Activated CD8-positive, alpha-beta T cell treated with anti-CD3 and anti-CD28 coated beads, Interleukin-2, amount 10 ng/mL, durations not matched to agents 7 days and 5 days (primary cell): ENCODE results near the gene NUP43. TPM values are rescaled to one million over a fixed set of nuclear protein-coding genes. Genes with fewer than 3 reads are reported as not detected.
A peak's percentile ranks its signal among the peaks of the same experiment; 100 is the strongest.

Experiments used
- ATAC-seq: fragments of 150-1000 bp; cut with Tn5 transposase; one replicate; pipeline ENCODE4 v1.10.0; 2021; ENCODE audit warnings: moderate library complexity
- CTCF ChIA-PET: fragments of 350-600 bp; sonication (Branson Sonifier 250); formaldehyde crosslinking; loops from one replicate; lab custom pipeline; 2021; ENCODE audit warnings: antibody characterized with exemption; lab: Charles Lee
- POLR2A ChIA-PET: fragments of 350-600 bp; sonication (Branson Sonifier 250); formaldehyde crosslinking; loops from one replicate; lab custom pipeline; 2021; ENCODE audit warnings: antibody characterized with exemption; lab: Charles Lee
- DNase-seq: peaks from one replicate; pipeline ENCODE4 v3.0.0-alpha.2; 2020
- H3K27ac Mint-ChIP-seq: one replicate; pipeline ENCODE4 v1.8.0; 2021; ENCODE audit warnings: mild to moderate bottlenecking, mixed read lengths
- H3K27me3 Mint-ChIP-seq: one replicate; pipeline ENCODE4 v1.8.0; 2021; ENCODE audit warnings: low read depth, mixed read lengths
- H3K36me3 Mint-ChIP-seq: one replicate; pipeline ENCODE4 v1.8.0; 2021; ENCODE audit warnings: low read depth, mixed read lengths
- H3K4me1 Mint-ChIP-seq: one replicate; pipeline ENCODE4 v1.8.0; 2021; ENCODE audit warnings: low read depth, mixed read lengths
- H3K4me3 Mint-ChIP-seq: one replicate; pipeline ENCODE4 v1.8.0; 2021; ENCODE audit warnings: mild to moderate bottlenecking, mixed read lengths
- H3K9me3 Mint-ChIP-seq: one replicate; pipeline ENCODE4 v1.8.0; 2022; ENCODE audit warnings: mixed read lengths; ENCODE audit not compliant: insufficient read depth
- total RNA-seq, 2 experiments: library from RNA; stranded (reverse); gene quantifications; one replicate each; pipeline ENCODE4 v1.2.3, GENCODE V29; 2021

Gene NUP43
- total RNA-seq, 2 experiments from 2014 or later, result 67.7 to 69.4 TPM

DNA sequence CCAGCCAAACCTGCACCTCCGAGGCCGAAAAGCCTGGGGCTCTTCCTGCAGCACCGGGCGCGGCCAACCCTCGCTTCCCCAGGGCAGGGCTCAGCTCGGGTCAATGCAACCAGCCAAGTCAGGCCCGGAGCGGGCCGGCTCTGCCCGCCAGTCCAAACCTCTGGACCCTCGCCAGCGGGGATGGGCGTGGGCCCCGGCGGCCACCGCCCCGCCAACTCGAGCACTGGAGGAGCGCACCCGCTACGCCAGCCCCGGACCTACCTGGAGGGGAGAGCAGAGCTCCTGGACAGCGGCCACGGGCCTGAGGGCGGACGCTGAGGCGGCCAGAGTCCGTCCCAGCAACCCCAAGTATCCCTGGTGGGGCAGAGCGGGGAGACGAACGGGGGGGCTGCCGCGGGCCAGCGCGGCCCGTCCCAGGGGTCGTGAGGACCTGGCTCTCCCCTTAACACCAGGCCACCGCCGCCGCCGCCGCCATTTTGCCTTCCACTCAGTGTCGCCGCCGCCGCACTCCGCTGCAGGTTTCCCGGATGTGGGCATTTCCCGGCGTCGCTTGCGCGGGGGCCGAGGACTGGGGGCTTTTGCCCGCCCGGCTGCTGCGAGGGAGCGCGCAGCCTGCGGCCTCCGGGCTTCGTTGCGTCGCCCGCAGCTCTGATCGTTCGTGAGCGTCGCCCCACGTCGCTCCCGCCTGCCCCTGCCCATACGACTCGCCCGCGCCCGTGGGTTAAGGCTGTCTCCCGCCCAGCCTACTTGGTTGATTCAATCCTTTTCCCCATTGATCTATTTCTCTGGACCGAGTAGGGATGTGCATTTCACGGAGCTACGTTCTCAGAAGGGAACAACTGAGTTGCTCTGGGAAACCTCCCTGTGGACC lies 28.5 kb downstream of the NUP43 start, which contains the start of gene LATS1:
Gene LATS1 (minus strand): TSS at position 514 of the 871 bp plus-strand sequence. CDS start 15,975 bp downstream, outside the sequence.
- peaks cover 33% of the 10 kb centered on the region for H3K36me3 Mint-ChIP-seq
- H3K4me3 Mint-ChIP-seq, result peak within 1 kb of the TSS; percentile 90
- peak within 1 kb of the TSS; percentile 93 for H3K27ac Mint-ChIP-seq
- ChIA-PET CTCF (interaction anchor here (0.7 to 1.8 kb wide), 7 partner anchors 21 to 172 kb away, joined by 3 to 8 read pairs (median 3); partner anchors contain the start of genes NUP43, PCMT1 and PPIL4), POLR2A (interaction anchor here (0.6 to 2.5 kb wide), 15 partner anchors 11 to 1997 kb away, joined by 3 to 24 read pairs (median 4); partner anchors contain the start of genes GINM1, NUP43, PCMT1 and PPIL4)
- ATAC-seq (peak; percentile 90), DNase-seq (peak; percentile 95)
- no peaks in the 10 kb centered on the region for H3K9me3 Mint-ChIP-seq
- peaks cover 37% of the 10 kb centered on the region for H3K4me1 Mint-ChIP-seq
- H3K27me3 Mint-ChIP-seq, result no peaks in the 10 kb centered on the region

DNA sequence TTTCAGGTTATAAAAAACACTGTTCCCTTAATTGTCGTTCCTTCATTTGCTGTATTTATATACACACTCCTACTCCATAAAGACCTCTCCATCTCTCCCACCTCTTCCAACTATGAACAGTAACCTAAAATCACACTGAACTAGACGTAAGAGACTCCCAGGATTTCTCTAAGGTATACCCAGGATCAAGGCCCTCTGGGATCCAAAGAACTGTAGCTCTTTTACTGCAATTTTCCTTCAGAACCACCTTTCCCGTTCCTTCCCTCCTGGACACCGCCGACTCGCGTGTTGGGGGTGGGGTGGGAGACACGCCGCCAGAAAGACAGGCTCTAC lies 29.1 kb downstream of the NUP43 start:
- Mint-ChIP-seq H3K27ac (peak overlapping the region; percentile 93), H3K9me3 (no peaks in the 10 kb centered on the region), H3K4me3 (peak overlapping the region; percentile 90), H3K36me3 (peaks cover 33% of the 10 kb centered on the region), H3K27me3 (no peaks in the 10 kb centered on the region), H3K4me1 (peaks cover 37% of the 10 kb centered on the region)
- ChIA-PET CTCF (interaction anchor here (0.9 to 1.8 kb wide), 4 partner anchors 20 to 74 kb away, joined by 3 to 8 read pairs (median 4); partner anchors contain the start of gene NUP43), POLR2A (interaction anchor here (0.6 to 2.5 kb wide), 10 partner anchors 11 to 400 kb away, joined by 3 to 24 read pairs (median 5); partner anchors contain the start of genes NUP43, PCMT1 and PPIL4)
- ATAC-seq (no peak), DNase-seq (no peak)

DNA sequence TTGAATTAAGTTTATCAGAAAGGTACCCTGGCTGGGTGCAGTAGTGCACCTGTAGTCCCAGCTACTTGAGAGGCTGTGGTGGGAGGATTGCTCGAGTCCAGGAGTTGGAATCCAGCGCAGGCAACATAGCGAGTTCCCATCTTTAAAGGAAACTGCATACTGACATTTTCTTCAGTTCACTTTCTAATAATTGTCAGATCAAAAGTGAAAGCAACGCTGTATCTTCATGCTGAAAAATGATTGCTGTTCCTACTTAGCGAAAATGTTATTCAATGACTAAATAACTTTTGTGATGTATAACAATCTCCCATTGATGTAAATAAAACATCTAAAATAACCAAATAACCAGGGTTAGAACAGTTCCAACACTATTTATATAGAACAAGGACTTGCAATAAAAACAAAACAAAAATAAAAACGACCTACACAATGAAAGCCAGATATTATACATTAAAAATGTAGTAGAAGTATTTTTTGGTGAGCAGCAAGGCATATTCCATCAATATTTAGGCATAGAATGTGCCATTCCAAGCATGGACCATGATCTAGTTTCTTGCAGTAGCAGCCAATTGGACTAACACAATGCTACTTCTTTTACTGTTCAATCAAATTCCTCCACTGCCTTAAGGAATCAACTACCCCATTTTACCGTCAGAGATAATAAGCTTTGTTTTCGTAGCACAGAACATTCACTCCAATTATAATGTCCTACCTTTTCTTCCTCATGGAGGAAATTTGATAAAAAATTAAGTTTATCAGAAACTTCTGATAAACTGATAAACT lies 30.0 kb downstream of the NUP43 start:
- peaks cover 35% of the 10 kb centered on the region for H3K36me3 Mint-ChIP-seq
- H3K4me3 Mint-ChIP-seq, result peak overlapping the region; percentile 90
- CTCF ChIA-PET, result interaction anchor here (0.9 to 1.3 kb wide), 2 partner anchors 30 to 68 kb away, joined by 3 read pairs; no protein-coding TSS in a partner anchor
- no peak for DNase-seq
- H3K9me3 Mint-ChIP-seq, result no peaks in the 10 kb centered on the region
- peaks cover 37% of the 10 kb centered on the region for H3K4me1 Mint-ChIP-seq
- peak overlapping the region; percentile 84 for H3K27ac Mint-ChIP-seq
- ATAC-seq, result no peak
- H3K27me3 Mint-ChIP-seq, result no peaks in the 10 kb centered on the region
- POLR2A ChIA-PET, result interaction anchor here (0.5 to 2.5 kb wide), 7 partner anchors 10 to 399 kb away, joined by 3 to 24 read pairs (median 5); partner anchors contain the start of genes NUP43 and PCMT1

DNA sequence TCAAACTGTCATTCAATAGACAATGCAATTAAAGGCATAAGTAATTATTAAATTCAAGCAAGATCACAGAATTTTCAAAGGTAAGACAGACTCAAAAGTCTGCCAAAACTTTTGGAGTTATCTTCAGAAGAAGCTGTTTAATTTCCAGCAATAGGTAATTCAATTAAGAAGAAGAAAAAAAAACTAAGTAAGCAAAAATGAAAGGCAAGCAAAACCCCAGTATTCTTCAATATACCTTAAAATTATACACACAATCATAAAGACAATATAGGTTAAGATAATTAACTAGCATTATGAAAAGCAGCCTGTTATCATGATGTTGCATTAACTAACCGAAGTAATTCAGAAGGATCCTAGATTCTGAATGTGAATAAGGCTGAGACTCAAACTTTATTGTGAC lies 31.9 kb downstream of the NUP43 start:
- no peak overlapping the region for H3K27ac Mint-ChIP-seq
- ATAC-seq, result no peak
- CTCF ChIA-PET, result no interaction called here
- no peaks in the 10 kb centered on the region for H3K27me3 Mint-ChIP-seq
- no peak overlapping the region for H3K4me3 Mint-ChIP-seq
- peaks cover 45% of the 10 kb centered on the region for H3K4me1 Mint-ChIP-seq
- H3K9me3 Mint-ChIP-seq, result no peaks in the 10 kb centered on the region
- no peak for DNase-seq
- H3K36me3 Mint-ChIP-seq, result peaks cover 36% of the 10 kb centered on the region
- POLR2A ChIA-PET, result no interaction called here

DNA sequence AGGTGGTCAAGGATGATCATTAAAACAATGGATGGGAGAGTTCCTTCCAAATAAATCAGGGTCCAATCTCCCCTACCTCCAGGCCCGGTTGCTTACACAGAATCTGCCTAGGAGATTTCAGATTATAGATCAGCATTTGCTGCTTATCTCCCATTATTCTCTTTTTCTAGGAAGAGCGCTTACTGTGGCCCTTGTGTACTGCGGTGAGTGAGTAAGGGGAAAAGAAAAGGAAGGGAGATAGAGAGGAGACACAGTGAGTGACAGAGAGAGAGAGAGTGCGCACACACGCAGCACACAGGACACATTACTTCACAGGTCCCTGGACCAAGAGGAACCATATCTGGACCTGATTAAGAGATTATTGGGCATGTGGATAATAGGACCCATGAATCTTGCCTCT lies 34.6 kb downstream of the NUP43 start:
- H3K27ac Mint-ChIP-seq, result no peak overlapping the region
- no peak overlapping the region for H3K4me3 Mint-ChIP-seq
- POLR2A ChIA-PET, result no interaction called here
- peaks cover 45% of the 10 kb centered on the region for H3K4me1 Mint-ChIP-seq
- H3K9me3 Mint-ChIP-seq, result no peaks in the 10 kb centered on the region
- no peaks in the 10 kb centered on the region for H3K27me3 Mint-ChIP-seq
- peaks cover 29% of the 10 kb centered on the region for H3K36me3 Mint-ChIP-seq
- CTCF ChIA-PET, result no interaction called here
- DNase-seq (no peak), ATAC-seq (no peak)

GRCh38 chr6:149701714-149702113 lies 44.6 kb downstream of the NUP43 start:
- H3K4me3 Mint-ChIP-seq, result no peak overlapping the region
- no peaks in the 10 kb centered on the region for H3K9me3 Mint-ChIP-seq
- ChIA-PET POLR2A (no interaction called here), CTCF (no interaction called here)
- H3K27me3 Mint-ChIP-seq, result no peaks in the 10 kb centered on the region
- no peak for ATAC-seq
- H3K27ac Mint-ChIP-seq, result no peak overlapping the region
- H3K36me3 Mint-ChIP-seq, result peaks cover 15% of the 10 kb centered on the region
- DNase-seq, result no peak
- H3K4me1 Mint-ChIP-seq, result peaks cover 23% of the 10 kb centered on the region

DNA sequence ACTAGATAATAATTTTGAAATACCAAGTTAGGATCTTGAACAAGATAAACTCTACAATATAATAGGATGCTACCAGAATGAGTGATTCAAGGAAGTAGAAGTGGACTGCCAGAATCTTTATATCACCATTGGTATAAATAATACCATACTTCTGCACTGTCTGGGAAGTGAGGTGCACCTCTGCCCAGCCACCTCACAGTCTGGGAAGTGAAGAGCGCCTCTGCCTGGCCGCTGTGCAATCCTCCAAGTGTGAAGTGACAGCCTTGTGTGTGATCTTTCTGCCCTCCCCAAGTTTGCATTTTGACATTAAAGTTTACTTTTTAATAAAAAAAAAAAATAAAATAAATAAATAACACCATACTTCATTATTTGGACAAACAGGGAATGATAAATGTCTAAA lies 47.2 kb downstream of the NUP43 start:
- CTCF ChIA-PET, result interaction anchor here (0.6 to 1.9 kb wide), 2 partner anchors 12 to 39 kb away, joined by 4 to 6 read pairs; no protein-coding TSS in a partner anchor
- H3K4me3 Mint-ChIP-seq, result no peak overlapping the region
- peaks cover 25% of the 10 kb centered on the region for H3K36me3 Mint-ChIP-seq
- H3K9me3 Mint-ChIP-seq, result no peaks in the 10 kb centered on the region
- DNase-seq (no peak), ATAC-seq (no peak)
- POLR2A ChIA-PET, result no interaction called here
- H3K27me3 Mint-ChIP-seq, result no peaks in the 10 kb centered on the region
- H3K27ac Mint-ChIP-seq, result no peak overlapping the region
- H3K4me1 Mint-ChIP-seq, result peaks cover 19% of the 10 kb centered on the region

- Mint-ChIP-seq H3K9me3 (no peaks in the 10 kb centered on the region), H3K27me3 (no peaks in the 10 kb centered on the region), H3K27ac (no peak overlapping the region), H3K4me3 (no peak overlapping the region), H3K4me1 (peaks cover 19% of the 10 kb centered on the region), H3K36me3 (peaks cover 29% of the 10 kb centered on the region)
- no peak for ATAC-seq
- CTCF ChIA-PET, result interaction anchor here (1.9 kb wide), 2 partner anchors 11 to 19 kb away, joined by 6 to 8 read pairs; partner anchors contain the start of gene LATS1
- no peak for DNase-seq
- POLR2A ChIA-PET, result no interaction called here
Measured at GRCh38 chr6:149698175-149698574, 48.2 kb downstream of the NUP43 start.

- Mint-ChIP-seq H3K27me3 (no peaks in the 10 kb centered on the region), H3K4me1 (peaks cover 19% of the 10 kb centered on the region), H3K9me3 (no peaks in the 10 kb centered on the region), H3K36me3 (peaks cover 32% of the 10 kb centered on the region), H3K27ac (peak overlapping the region; percentile 57), H3K4me3 (no peak overlapping the region)
- DNase-seq (no peak), ATAC-seq (no peak)
- ChIA-PET POLR2A (interaction anchor here (0.9 kb wide), 1 partner anchor 21 kb away, joined by 3 read pairs; the partner anchor contains the start of gene LATS1), CTCF (interaction anchor here (1.9 kb wide), 1 partner anchor 21 kb away, joined by 8 read pairs; the partner anchor contains the start of gene LATS1)
Measured at GRCh38 chr6:149696901-149697300, 49.4 kb downstream of the NUP43 start.

DNA sequence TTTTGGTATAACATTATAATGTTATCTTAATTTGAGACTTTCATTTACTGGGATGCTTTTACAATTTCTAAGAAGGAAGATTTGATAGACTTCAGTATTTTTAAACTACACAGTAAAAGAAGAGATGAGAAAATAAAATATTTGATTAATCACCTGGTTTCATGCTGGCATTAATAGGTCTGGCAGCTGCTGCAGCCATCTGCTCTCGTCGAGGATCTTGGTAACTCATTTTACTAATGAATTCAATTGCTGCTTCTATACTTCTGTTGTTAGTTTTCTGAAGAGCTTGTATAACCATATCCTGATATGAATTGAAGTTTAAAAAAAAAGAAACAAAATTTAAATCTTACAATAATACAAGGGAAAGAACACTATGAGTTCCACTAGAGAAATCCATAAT lies 51.4 kb downstream of the NUP43 start:
- ChIA-PET CTCF (no interaction called here), POLR2A (no interaction called here)
- H3K9me3 Mint-ChIP-seq, result no peaks in the 10 kb centered on the region
- H3K27me3 Mint-ChIP-seq, result no peaks in the 10 kb centered on the region
- H3K4me1 Mint-ChIP-seq, result peaks cover 23% of the 10 kb centered on the region
- no peak for ATAC-seq
- no peak for DNase-seq
- no peak overlapping the region for H3K4me3 Mint-ChIP-seq
- H3K27ac Mint-ChIP-seq, result no peak overlapping the region
- H3K36me3 Mint-ChIP-seq, result peaks cover 37% of the 10 kb centered on the region

GRCh38 chr6:149691201-149691600 lies 55.1 kb downstream of the NUP43 start:
- Mint-ChIP-seq H3K4me3 (no peak overlapping the region), H3K27ac (no peak overlapping the region), H3K9me3 (no peaks in the 10 kb centered on the region), H3K36me3 (peaks cover 43% of the 10 kb centered on the region), H3K27me3 (no peaks in the 10 kb centered on the region), H3K4me1 (peaks cover 28% of the 10 kb centered on the region)
- ChIA-PET CTCF (no interaction called here), POLR2A (no interaction called here)
- ATAC-seq (no peak), DNase-seq (no peak)
